ENCODE data around the gene PAIP2. TPM values are rescaled to one million over a fixed set of nuclear protein-coding genes. Genes with fewer than 3 reads are reported as not detected.
"Not testable (repeated sequence)": the region's sequence is repeated elsewhere in the genome, so short reads cannot be mapped to it uniquely, and the experiment has no call there.

PAIP2 gene
- total RNA-seq, 6 experiments from 2014 or later, result 34.5 to 55.8 (median 41.4) TPM

DNA sequence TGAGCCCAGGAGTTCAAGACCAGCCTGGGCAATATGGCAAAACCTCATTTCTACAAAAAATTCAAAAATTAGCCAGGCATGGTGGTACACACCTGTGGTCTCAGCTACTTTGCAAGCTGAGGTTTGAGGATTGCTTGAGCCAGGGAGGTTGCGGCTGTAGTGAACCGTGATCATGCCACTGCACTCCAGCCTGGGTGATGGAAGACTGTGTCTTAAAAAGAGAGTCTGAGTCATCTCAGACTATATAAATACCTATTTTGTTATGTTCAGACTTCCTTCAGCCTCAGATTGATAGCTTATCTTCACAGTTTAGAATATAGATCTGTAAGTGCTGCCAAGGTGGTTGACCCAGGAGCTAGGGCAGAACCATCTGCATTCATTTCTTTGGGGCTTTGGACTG is 1.6 kb upstream of the PAIP2 start:
- ATAC-seq, result no peak
- TF ChIP-seq, protein P1, sequence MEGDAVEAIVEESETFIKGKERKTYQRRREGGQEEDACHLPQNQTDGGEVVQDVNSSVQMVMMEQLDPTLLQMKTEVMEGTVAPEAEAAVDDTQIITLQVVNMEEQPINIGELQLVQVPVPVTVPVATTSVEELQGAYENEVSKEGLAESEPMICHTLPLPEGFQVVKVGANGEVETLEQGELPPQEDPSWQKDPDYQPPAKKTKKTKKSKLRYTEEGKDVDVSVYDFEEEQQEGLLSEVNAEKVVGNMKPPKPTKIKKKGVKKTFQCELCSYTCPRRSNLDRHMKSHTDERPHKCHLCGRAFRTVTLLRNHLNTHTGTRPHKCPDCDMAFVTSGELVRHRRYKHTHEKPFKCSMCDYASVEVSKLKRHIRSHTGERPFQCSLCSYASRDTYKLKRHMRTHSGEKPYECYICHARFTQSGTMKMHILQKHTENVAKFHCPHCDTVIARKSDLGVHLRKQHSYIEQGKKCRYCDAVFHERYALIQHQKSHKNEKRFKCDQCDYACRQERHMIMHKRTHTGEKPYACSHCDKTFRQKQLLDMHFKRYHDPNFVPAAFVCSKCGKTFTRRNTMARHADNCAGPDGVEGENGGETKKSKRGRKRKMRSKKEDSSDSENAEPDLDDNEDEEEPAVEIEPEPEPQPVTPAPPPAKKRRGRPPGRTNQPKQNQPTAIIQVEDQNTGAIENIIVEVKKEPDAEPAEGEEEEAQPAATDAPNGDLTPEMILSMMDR (IDR thresholded peaks at IDR 0.05), result no peak
- no peak for TF ChIP-seq POLR2A (IDR thresholded peaks at IDR 0.05)
- Histone ChIP-seq H3K9me3 (no peaks in the 10 kb centered on the region), H3K27me3 (no peaks in the 10 kb centered on the region), H3K4me1 (peaks cover 0 to 28% (median 4%) of the 10 kb centered on the region in 4 donors), H3K4me3 (no peak overlapping the region), H3K27ac (no peak overlapping the region), H3K36me3 (no peaks in the 10 kb centered on the region)
- DNase-seq, result no peak
- 80% methylated on average over 1 of the region's 2 CpGs for WGBS (ENCODE audit: insufficient coverage, low coverage, low lambda C conversion rate, missing lambda C conversion rate)
- intact Hi-C loops (cut with DNase I), result no loop called here

DNA sequence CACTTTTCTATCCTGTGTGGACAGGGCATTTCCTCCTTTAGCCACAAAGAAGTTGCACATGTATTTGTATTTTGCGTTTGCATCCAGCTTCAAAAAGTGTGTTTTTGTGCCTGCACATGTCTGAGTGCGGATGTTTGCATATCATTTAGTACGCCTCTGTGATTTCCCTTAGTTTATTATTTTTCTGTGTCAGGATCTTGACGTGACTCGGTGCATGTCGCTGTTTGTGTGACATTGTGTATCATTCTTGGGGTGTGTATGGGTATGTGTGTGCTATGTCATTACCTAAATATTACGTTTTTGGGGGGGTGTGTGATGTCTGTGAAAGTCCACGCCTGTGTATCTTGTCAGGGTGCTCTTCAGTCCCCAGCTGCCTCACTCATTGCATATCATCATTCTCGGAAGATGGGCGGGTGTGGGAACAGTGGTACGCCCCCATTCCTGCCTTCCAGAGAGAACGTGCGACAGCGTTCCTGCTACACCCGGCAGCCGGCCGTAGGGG is 416 bp upstream of the PAIP2 start:
- peak overlapping the region; percentile 96 to 99 (median 99) for H3K4me3 ChIP-seq
- H3K27ac ChIP-seq, result peak overlapping the region in 2 of 3 donors; percentile 97 to 99
- WGBS (ENCODE audit: insufficient coverage, low coverage, low lambda C conversion rate, missing lambda C conversion rate), result 5% methylated on average over 11 of the region's 17 CpGs
- intact Hi-C loops (cut with DNase I), result no loop called here
- ATAC-seq, result no peak
- no peaks in the 10 kb centered on the region for H3K9me3 ChIP-seq
- DNase-seq, result no peak
- H3K36me3 ChIP-seq, result no peaks in the 10 kb centered on the region
- peaks cover 0 to 28% (median 4%) of the 10 kb centered on the region in 4 donors for H3K4me1 ChIP-seq
- H3K27me3 ChIP-seq, result no peaks in the 10 kb centered on the region
- TF ChIP-seq, protein P1 (IDR thresholded peaks at IDR 0.05), result no peak
- TF ChIP-seq POLR2A (IDR thresholded peaks at IDR 0.05), result no peak

GRCh38 chr5:139342423-139342723 is 719 bp downstream of the PAIP2 start:
- DNase-seq (no peak), ATAC-seq (no peak)
- Histone ChIP-seq H3K4me1 (peaks cover 0 to 28% (median 4%) of the 10 kb centered on the region in 4 donors), H3K9me3 (no peaks in the 10 kb centered on the region), H3K36me3 (no peaks in the 10 kb centered on the region), H3K27ac (peak overlapping the region; percentile 97 to 99 (median 97)), H3K27me3 (no peaks in the 10 kb centered on the region), H3K4me3 (peak overlapping the region; percentile 96 to 99 (median 99))
- no peak for TF ChIP-seq POLR2A (IDR thresholded peaks at IDR 0.05)
- TF ChIP-seq, protein P1 (IDR thresholded peaks at IDR 0.05), result no peak
- intact Hi-C loops (cut with DNase I), result no loop called here
- 0% methylated on average over 2 of the region's 16 CpGs for WGBS (ENCODE audit: insufficient coverage, low coverage, low lambda C conversion rate, missing lambda C conversion rate)

DNA sequence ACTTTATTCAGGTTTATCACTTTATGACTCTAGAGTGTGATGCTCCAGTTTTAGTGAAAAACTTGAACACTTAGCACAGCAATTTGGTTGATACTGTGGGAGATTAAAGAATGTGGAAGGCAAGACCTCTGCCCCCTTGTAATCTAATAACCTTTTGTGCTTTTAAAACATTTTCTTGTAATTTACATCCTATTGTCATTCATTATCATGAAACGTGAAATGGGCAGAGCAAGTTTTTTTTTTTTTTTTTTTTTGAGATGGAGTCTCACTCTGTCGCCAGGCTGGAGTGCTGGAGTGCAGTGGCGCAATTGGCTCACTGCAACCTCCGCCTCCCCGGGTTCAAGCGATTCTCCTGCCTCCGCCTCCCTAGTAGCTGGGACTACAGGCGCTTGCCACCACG is 1.8 kb downstream of the PAIP2 start:
- no peaks in the 10 kb centered on the region for H3K9me3 ChIP-seq
- 76% methylated on average over 8 of the region's 9 CpGs for WGBS (ENCODE audit: insufficient coverage, low coverage, low lambda C conversion rate, missing lambda C conversion rate)
- intact Hi-C loops (cut with DNase I), result no loop called here
- H3K36me3 ChIP-seq, result no peaks in the 10 kb centered on the region
- H3K4me1 ChIP-seq, result peaks cover 0 to 28% (median 4%) of the 10 kb centered on the region in 4 donors
- DNase-seq (no peak), ATAC-seq (no peak)
- TF ChIP-seq POLR2A (IDR thresholded peaks at IDR 0.05), result no peak
- TF ChIP-seq, protein P1 (IDR thresholded peaks at IDR 0.05), result no peak
- H3K27ac ChIP-seq, result no peak overlapping the region
- H3K27me3 ChIP-seq, result no peaks in the 10 kb centered on the region
- H3K4me3 ChIP-seq, result peak overlapping the region in 1 of 3 donors; percentile 99

DNA sequence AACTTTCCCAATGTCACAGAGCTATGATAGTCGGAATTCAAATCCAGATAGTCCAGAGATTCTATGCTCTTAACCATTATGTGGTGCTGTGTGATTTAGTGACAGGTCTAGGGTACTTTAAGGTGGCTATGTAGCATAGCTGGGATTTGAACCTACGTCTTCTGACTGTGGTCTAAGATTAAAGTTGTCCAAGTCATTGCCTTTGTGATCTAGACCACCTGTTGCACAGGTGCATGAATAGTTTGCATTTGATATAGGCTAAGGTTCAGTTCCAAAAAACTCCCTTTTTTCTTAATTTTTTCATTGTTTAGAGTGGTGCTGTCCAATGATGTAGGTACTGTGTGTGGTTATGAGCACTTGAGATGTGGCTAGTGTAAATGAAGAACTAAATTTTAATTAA is 2.5 kb downstream of the PAIP2 start:
- intact Hi-C loops (cut with DNase I), result no loop called here

GRCh38 chr5:139345442-139345841 is 3.8 kb downstream of the PAIP2 start:
- H3K4me3 ChIP-seq; H3K27me3 ChIP-seq; H3K27ac ChIP-seq; ATAC-seq; intact Hi-C loops (cut with DNase I); DNase-seq; H3K9me3 ChIP-seq; H3K36me3 ChIP-seq: not testable (repeated sequence)
- WGBS (ENCODE audit: insufficient coverage, low coverage, low lambda C conversion rate, missing lambda C conversion rate), result 94% methylated on average over 8 of the region's 8 CpGs
- peaks cover 0 to 28% (median 4%) of the 10 kb centered on the region in 4 donors for H3K4me1 ChIP-seq

More for the DNA sequence above, 2.5 kb downstream of the PAIP2 start:
- Histone ChIP-seq H3K27ac (no peak overlapping the region), H3K4me1 (peaks cover 0 to 28% (median 4%) of the 10 kb centered on the region in 4 donors), H3K36me3 (no peaks in the 10 kb centered on the region), H3K9me3 (no peaks in the 10 kb centered on the region), H3K27me3 (no peaks in the 10 kb centered on the region), H3K4me3 (no peak overlapping the region)
- WGBS (ENCODE audit: insufficient coverage, low coverage, low lambda C conversion rate, missing lambda C conversion rate), result 76% methylated on average over 2 of the region's 2 CpGs
- TF ChIP-seq, protein P1 (IDR thresholded peaks at IDR 0.05), result no peak
- DNase-seq, result no peak
- ATAC-seq, result no peak

GRCh38 chr5:139347863-139348262 is 6.2 kb downstream of the PAIP2 start:
- intact Hi-C loops (cut with DNase I); H3K4me3 ChIP-seq; H3K36me3 ChIP-seq; DNase-seq; ATAC-seq; H3K9me3 ChIP-seq; H3K27ac ChIP-seq; H3K27me3 ChIP-seq: not testable (repeated sequence)
- peaks cover 0 to 15% (median 3%) of the 10 kb centered on the region in 4 donors for H3K4me1 ChIP-seq
- 84% methylated on average over 9 of the region's 9 CpGs for WGBS (ENCODE audit: insufficient coverage, low coverage, low lambda C conversion rate, missing lambda C conversion rate)
